Right atrium auricular region (tissue), 2 donors: ENCODE results near the gene SYTL1. TPM values are rescaled to one million over a fixed set of nuclear protein-coding genes. Genes with fewer than 3 reads are reported as not detected.

Experiments used
- DNase-seq: peaks from one replicate; pipeline ENCODE4 v3.0.0-alpha.2; 2019; ENCODE audit warnings: low spot score
- H3K27ac ChIP-seq, 2 donors: fragments of 200-600 bp; sonication (generic); 1 replicate in 1 of 2; 2 replicates in 1 of 2; pipeline ENCODE4 v1.5.1; 2016 to 2019
- H3K27me3 ChIP-seq, 2 donors: fragments of 200-600 bp; sonication (generic); one replicate each; pipeline versions ENCODE4 v1.5.1 to v1.6.0; 2017 to 2019
- H3K36me3 ChIP-seq: fragments of 200-600 bp; sonication (generic); one replicate; pipeline ENCODE4 v1.5.1; 2016
- H3K4me1 ChIP-seq, 2 donors: fragments of 200-600 bp; sonication (generic); one replicate each; pipeline versions ENCODE4 v1.5.1 to v1.6.0; 2017 to 2019
- H3K4me3 ChIP-seq, 2 donors: fragments of 200-600 bp; sonication (generic); 1 replicate in 1 of 2; 2 replicates in 1 of 2; pipeline ENCODE4 v1.5.1; 2017 to 2019; ENCODE audit warnings: mild to moderate bottlenecking in 1 of 2, moderate library complexity in 1 of 2
- H3K9me3 ChIP-seq, 2 donors: fragments of 200-600 bp; sonication (generic); one replicate each; pipeline ENCODE4 v1.5.1; 2019
- total RNA-seq, 2 donors: library from RNA; depleted of rRNA; stranded (reverse); fragments of >200 nt; gene quantifications; one replicate each; pipeline ENCODE4 v1.1.0, GENCODE V29; 2016
- TF ChIP-seq, protein P1 (sequence below), 2 donors: fragments of 200-600 bp; sonication (generic); IDR thresholded peaks; one replicate each; pipeline ENCODE4 v1.5.1; 2019; ENCODE audit warnings: antibody characterized with exemption in 2 of 2

Gene SYTL1
- total RNA-seq, 2 donors from 2014 or later, result 1.3 to 1.8 TPM

DNA sequence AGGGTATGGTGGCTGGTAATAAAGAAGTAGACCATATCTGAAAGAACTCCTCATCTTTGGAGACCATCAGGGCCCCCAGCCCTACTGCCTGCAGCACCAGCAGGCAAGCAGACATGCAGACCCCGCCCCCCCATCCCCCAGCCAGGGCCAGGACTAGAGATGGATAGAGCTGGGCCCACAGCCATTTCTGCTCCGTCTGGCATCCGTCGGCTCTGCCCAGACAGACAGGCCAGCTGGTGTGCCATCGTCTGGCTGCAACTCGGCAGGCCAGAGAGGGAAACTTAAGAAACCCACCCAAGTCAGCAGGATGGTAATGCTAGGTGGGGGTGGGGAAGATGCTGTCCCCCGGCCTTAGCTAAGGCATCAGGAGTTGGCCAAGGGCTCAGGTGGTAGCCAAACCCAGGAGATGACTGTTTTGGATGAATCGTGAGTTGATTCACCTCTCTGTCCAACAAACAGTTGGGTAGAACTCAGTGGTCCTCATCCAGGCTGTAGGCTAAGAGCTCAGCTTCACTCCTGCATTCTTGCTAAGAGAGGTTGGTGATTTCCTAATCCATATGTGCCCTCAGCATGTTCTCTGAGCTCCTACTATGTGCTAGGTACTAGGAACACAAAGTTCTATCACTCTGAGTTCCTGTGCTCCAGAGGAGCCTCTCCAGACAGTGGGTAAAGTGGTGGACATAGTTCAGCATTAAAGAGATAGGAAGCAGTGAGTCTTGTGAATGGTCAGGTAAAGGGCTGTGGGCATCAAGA, 43.0 kb upstream of the SYTL1 start:
- H3K36me3 ChIP-seq, result peaks cover 67% of the 10 kb centered on the region
- peaks cover 4 to 36% of the 10 kb centered on the region in 2 donors for H3K4me1 ChIP-seq
- H3K27me3 ChIP-seq, result no peaks in the 10 kb centered on the region
- TF ChIP-seq, protein P1, sequence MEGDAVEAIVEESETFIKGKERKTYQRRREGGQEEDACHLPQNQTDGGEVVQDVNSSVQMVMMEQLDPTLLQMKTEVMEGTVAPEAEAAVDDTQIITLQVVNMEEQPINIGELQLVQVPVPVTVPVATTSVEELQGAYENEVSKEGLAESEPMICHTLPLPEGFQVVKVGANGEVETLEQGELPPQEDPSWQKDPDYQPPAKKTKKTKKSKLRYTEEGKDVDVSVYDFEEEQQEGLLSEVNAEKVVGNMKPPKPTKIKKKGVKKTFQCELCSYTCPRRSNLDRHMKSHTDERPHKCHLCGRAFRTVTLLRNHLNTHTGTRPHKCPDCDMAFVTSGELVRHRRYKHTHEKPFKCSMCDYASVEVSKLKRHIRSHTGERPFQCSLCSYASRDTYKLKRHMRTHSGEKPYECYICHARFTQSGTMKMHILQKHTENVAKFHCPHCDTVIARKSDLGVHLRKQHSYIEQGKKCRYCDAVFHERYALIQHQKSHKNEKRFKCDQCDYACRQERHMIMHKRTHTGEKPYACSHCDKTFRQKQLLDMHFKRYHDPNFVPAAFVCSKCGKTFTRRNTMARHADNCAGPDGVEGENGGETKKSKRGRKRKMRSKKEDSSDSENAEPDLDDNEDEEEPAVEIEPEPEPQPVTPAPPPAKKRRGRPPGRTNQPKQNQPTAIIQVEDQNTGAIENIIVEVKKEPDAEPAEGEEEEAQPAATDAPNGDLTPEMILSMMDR (IDR thresholded peaks at IDR 0.05), result no peak
- no peak for DNase-seq
- no peak overlapping the region for H3K4me3 ChIP-seq
- H3K9me3 ChIP-seq, result no peaks in the 10 kb centered on the region
- H3K27ac ChIP-seq, result peak overlapping the region; percentile 80 to 95

DNA sequence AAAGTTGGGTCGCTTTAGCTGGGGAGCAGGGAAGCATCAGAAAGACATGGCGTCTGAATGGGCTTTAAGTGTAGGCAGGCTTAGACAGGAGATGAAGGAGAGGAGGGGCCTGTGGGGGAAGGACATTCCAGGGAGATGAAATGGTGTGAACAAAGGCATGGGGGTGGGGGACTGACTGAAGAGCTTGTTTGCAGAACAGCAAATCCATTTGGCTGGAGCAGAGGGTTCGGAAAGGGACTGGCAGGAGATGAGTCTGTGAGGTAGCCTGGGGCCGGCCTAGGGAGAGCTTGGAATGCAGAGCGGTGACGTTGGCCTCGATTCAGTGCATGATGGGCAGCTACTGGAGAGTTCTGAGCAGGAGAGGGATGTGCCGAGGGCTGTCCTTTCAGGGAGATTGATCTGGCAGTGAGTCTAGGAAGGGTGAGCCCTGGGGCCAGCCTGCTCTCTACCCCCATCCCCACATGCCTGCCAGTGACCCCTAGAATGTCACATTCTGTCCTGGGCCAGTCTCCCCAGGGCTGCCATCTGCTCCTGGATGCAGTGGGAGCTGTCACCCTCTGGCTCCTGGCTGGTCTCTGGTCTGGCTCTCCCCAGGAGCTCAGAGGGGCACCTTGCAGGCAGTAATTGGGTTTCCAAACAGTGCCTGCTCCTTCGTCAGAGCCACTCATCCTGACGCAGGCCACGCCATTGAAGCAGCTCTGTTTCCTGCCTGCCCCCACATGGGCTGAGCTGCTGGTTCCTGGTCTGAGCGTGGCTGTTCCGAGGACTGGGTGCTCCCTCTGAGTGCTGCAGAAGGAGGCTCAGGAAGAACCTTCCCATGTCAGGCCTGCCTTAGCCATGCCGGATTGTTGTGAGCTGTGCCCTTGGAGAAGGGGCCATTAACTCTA, 42.2 kb upstream of the SYTL1 start:
- DNase-seq, result peak; percentile 86
- H3K27ac ChIP-seq, result peak overlapping the region; percentile 80 to 95
- H3K4me1 ChIP-seq, result peaks cover 4 to 36% of the 10 kb centered on the region in 2 donors
- TF ChIP-seq, protein P1 (IDR thresholded peaks at IDR 0.05), result no peak
- no peaks in the 10 kb centered on the region for H3K9me3 ChIP-seq
- no peak overlapping the region for H3K4me3 ChIP-seq
- H3K36me3 ChIP-seq, result peaks cover 66% of the 10 kb centered on the region
- H3K27me3 ChIP-seq, result no peaks in the 10 kb centered on the region

DNA sequence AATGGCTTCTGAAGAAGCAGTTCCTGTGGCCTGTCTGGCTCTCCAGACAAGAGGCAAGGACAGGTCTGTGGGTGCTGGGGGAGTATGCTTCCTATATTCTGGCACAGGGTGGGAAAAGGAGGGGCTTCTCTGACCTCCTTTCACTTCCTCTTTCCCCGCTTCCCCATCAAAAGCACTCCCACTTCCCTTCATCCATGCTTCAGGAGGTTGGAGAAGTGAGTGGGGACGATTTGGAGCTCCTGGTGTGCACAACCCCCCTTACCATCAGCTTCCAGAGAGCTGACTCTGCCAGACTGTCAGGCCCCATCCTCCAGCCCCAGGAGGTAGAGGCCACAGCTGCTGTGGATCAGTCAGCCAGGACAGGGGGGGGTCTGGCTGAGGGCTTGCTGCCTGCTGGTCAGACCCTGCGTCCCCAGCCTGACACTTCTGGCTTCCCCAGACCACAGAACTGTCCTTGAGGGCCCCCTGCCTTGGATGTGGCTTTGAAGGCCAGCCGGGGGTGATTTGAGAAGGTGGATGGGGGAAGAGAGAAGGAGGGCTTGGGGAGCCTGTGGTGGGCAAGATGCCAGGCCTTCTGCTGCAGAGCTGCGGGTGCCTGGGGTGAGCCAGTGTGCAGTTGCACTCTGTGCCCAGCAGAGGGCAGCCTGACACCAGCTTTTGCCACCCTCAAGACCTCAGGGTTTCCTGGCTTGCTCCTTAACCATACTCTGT, 41.3 kb upstream of the SYTL1 start:
- Histone ChIP-seq H3K4me3 (no peak overlapping the region), H3K36me3 (peaks cover 65% of the 10 kb centered on the region), H3K27ac (peak overlapping the region; percentile 80 to 95), H3K27me3 (no peaks in the 10 kb centered on the region), H3K9me3 (no peaks in the 10 kb centered on the region), H3K4me1 (peaks cover 4 to 36% of the 10 kb centered on the region in 2 donors)
- TF ChIP-seq, protein P1 (IDR thresholded peaks at IDR 0.05), result peak; percentile 100
- DNase-seq, result peak; percentile 87

DNA sequence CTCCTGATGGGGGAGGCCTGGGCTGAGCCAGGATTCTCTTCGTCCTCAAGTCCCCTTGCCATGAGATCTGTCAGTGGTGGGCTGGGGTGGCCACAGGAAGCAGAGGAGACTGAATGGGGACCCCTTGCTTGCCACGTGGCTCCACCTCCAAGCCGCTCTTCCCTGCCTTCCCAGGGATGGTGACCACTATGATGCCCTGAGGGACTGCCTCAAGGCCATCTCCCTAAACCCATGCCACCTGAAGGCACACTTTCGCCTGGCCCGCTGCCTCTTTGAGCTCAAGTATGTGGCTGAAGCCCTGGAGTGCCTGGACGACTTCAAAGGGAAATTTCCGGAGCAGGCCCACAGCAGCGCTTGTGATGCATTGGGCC, 40.8 kb upstream of the SYTL1 start:
- Histone ChIP-seq H3K9me3 (no peaks in the 10 kb centered on the region), H3K27ac (peak overlapping the region; percentile 80 to 95), H3K27me3 (no peaks in the 10 kb centered on the region), H3K36me3 (peaks cover 63% of the 10 kb centered on the region), H3K4me1 (peaks cover 4 to 36% of the 10 kb centered on the region in 2 donors), H3K4me3 (no peak overlapping the region)
- DNase-seq, result no peak
- TF ChIP-seq, protein P1 (IDR thresholded peaks at IDR 0.05), result no peak

DNA sequence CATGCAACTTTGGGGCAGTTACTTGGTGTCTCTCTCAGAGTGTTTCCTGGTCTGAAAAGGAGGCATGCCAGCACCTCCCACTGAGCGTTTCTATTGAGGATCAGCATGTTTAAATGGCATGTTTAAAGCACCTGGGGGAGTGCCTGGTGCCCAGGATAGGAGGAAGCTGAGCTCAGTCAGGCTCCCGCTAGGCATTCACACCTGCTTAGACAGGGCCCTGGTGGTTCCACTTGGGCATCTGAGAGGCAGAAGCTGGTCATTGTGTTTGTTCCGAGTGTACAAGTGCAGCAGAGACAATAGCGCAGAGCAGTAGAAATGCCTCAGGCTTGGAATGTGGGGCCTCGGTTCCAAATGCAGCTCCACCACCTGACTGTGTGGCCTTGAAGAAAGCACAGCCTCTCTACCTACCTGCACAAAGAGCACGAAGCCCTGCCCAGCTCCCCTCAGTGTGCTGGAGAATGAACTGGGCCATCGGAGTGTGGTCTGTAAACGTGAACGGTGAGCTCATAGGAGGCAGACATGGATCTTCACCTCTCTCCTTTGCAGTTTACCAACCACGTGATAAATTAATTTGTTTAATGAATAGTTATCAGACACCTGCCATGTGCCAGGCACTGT, 40.1 kb upstream of the SYTL1 start:
- Histone ChIP-seq H3K4me3 (no peak overlapping the region), H3K4me1 (peaks cover 4 to 36% of the 10 kb centered on the region in 2 donors), H3K27me3 (no peaks in the 10 kb centered on the region), H3K36me3 (peaks cover 66% of the 10 kb centered on the region), H3K9me3 (no peaks in the 10 kb centered on the region), H3K27ac (peak overlapping the region in 1 of 2 donors; percentile 95)
- TF ChIP-seq, protein P1 (IDR thresholded peaks at IDR 0.05), result no peak
- no peak for DNase-seq
